Erythroblast (primary cell): ENCODE measurements around the gene EGFL8.
"Not testable (repeated sequence)": the region's sequence is repeated elsewhere in the genome, so short reads cannot be mapped to it uniquely, and the experiment has no call there.

Experiments used
- DNase-seq, 2 experiments: peaks; one replicate each; lab custom pipeline; 2025; lab: John Stamatoyannopoulos, UW
- GATA1 ChIP-seq: IDR thresholded peaks from 2 replicates; pipeline ENCODE4 v1.6.1; 2011; ENCODE audit warnings: low read depth, mild to moderate bottlenecking, control low read depth, low read length, moderate library complexity
- POLR2A ChIP-seq: IDR thresholded peaks from 2 replicates; pipeline ENCODE4 v1.6.1; 2011; ENCODE audit warnings: mild to moderate bottlenecking, low read length

EGFL8 gene

GRCh38 chr6:32188381-32189068 is 24.1 kb downstream of the EGFL8 start:
- TF ChIP-seq POLR2A = no peak
- TF ChIP-seq GATA1 = no peak
- no peak for DNase-seq

GRCh38 chr6:32189069-32189741 is 24.8 kb downstream of the EGFL8 start:
- no peak for TF ChIP-seq GATA1
- no peak for TF ChIP-seq POLR2A
- DNase-seq = no peak

- DNase-seq = peak in 1 of 2 experiments; percentile 76
- no peak for TF ChIP-seq GATA1
Measured at GRCh38 chr6:32189742-32190053, 25.3 kb downstream of the EGFL8 start.

GRCh38 chr6:32190054-32190851 is 25.9 kb downstream of the EGFL8 start, which contains the start of gene PBX2:
Gene PBX2, minus strand, starts transcription at chr6:32190202. Its CDS starts 287 bp downstream, at chr6:32189915.
- peak; percentile 76 for TF ChIP-seq POLR2A
- TF ChIP-seq GATA1 = no peak
- peak; percentile 92 to 93 for DNase-seq

GRCh38 chr6:32190911-32191677 is 26.7 kb downstream of the EGFL8 start:
- TF ChIP-seq GATA1 = no peak
- TF ChIP-seq POLR2A = no peak
- no peak for DNase-seq

GRCh38 chr6:32191696-32192607 is 27.6 kb downstream of the EGFL8 start:
- DNase-seq = no peak
- TF ChIP-seq POLR2A (no peak), GATA1 (no peak)

GRCh38 chr6:32192608-32193039 is 28.2 kb downstream of the EGFL8 start, which contains the start of gene GPSM3:
Gene GPSM3, minus strand, starts transcription at chr6:32192643. Its CDS starts 130 bp downstream, at chr6:32192513.
- peak; percentile 52 for TF ChIP-seq POLR2A
- no peak for TF ChIP-seq GATA1
- DNase-seq = no peak

GRCh38 chr6:32193096-32193495 is 28.7 kb downstream of the EGFL8 start:
- DNase-seq = not testable (repeated sequence)

GRCh38 chr6:32194388-32194787 is 30.0 kb downstream of the EGFL8 start:
- TF ChIP-seq POLR2A (no peak), GATA1 (no peak)
- no peak for DNase-seq

GRCh38 chr6:32194825-32195651 is 30.6 kb downstream of the EGFL8 start:
- DNase-seq = peak; percentile 77 to 82
- TF ChIP-seq POLR2A (peak; percentile 83), GATA1 (no peak)

- peak; percentile 100 for DNase-seq
- no peak for TF ChIP-seq POLR2A
- TF ChIP-seq GATA1 = no peak
Measured at GRCh38 chr6:32195652-32195901, 31.2 kb downstream of the EGFL8 start.

- DNase-seq = peak; percentile 78
- peak; percentile 96 for TF ChIP-seq POLR2A
- no peak for TF ChIP-seq GATA1
Measured at GRCh38 chr6:32195902-32196681, 31.7 kb downstream of the EGFL8 start.
